Measurements from ENCODE around the gene MRPL41.
"Not testable (repeated sequence)": the region's sequence is repeated elsewhere in the genome, so short reads cannot be mapped to it uniquely, and the experiment has no call there.

MRPL41 gene

GRCh38 chr9:137551264-137552021 is at the start of gene MRPL41:
MRPL41 (plus strand) TSS chr9:137551879; CDS start chr9:137552082, 203 bp downstream.
- peak; percentile 67 to 79 for DNase-seq (ENCODE audit: low read depth in 2 of 2)

GRCh38 chr9:137502008-137502911 is 49.4 kb upstream of the MRPL41 start:
- DNase-seq (ENCODE audit: low read depth in 2 of 2): no peak

DNA sequence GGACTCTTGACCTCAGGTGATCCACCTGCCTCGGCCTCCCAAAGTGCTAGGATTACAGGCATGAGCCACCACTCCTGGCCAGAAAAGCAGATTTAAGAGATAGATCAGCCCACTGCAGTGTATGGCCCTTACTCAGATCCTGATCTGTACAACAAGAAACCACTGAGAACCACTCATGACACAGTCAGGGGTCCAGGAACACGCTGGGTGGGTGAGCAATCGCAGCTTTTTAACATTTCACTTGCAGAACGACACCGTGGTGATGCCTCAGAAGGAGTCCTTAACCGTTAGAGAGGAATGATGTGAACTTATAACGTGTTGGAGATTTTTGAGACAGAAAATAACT is 47.3 kb upstream of the MRPL41 start:
- no peak for DNase-seq (ENCODE audit: low read depth in 2 of 2)

DNA sequence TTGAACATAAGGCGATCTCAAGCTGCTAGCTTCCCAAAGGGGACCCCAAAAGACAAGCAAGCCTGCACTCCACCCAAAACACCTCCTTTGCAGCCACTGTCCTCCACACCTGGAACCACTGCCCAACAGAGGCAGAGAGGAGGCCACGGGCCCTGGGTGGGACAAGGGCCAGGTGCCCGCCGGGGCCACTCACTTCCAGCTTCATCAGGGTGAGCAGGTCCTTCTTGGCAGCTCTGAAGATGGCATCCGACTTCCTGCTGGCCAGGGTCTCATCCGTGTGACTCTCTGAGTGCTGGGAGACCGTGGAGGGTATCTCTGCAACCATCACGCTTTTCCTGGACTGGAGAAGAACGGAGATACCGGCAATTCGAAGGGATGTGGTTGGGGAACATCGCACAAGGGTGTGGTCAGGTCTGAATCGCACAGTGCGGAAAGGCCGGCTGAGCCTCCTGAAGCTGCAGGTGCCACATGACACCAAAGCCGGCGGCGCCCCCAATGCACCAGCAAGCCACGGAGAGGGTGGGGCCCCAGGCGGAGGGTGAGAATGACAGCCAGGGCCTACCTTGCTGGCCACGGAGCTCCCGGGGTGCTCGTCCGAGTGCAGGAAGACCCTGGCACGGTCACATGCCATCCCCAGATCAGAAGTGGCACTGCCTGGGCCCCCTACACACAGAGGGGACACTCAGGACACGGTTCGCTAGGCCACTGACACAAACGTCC is 46.1 kb upstream of the MRPL41 start:
- no peak for DNase-seq (ENCODE audit: low read depth in 2 of 2)

- no peak for DNase-seq (ENCODE audit: low read depth in 2 of 2)
These were observed 45.4 kb upstream of the MRPL41 start for GRCh38 chr9:137506274-137506673.

DNA sequence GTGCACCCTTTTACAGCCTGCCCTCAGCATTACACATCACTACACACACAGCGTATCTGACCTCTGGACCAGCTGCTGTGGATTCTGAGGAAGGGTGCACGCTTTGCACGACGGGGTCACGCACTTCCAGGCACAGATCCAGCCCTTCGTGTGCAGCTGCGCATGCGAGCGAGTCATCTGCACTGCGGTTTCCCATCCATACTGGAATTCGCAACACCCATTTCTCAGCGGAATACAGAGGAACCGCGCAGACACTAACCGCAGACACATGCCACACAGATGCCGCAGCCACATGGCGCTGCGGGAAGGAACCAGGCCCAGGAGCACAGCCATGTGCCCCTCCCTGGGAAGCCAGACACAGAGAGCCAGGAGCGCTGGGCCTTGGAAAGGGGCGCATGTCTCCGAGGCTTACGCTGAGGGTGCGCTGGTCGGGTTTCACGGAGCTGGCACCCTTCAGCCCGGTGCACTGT is 44.9 kb upstream of the MRPL41 start:
- DNase-seq (ENCODE audit: low read depth in 2 of 2): no peak

DNA sequence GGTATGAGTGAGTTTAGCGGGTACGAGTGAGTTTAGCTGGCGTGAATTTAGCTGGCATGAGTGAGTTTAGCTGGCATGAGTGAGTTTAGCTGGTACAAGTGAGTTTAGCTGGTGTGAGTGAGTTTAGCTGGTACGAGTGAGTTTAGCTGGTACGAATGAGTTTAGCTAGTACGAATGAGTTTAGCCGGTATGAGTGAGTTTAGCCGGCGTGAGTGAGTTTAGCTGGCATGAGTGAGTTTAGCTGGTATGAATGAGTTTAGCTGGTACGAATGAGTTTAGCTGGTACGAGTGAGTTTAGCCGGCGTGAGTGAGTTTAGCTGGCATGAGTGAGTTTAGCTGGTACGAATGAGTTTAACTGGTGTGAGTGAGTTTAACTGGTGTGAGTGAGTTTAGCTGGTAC is 42.5 kb upstream of the MRPL41 start:
- DNase-seq (ENCODE audit: low read depth in 2 of 2): no peak

DNA sequence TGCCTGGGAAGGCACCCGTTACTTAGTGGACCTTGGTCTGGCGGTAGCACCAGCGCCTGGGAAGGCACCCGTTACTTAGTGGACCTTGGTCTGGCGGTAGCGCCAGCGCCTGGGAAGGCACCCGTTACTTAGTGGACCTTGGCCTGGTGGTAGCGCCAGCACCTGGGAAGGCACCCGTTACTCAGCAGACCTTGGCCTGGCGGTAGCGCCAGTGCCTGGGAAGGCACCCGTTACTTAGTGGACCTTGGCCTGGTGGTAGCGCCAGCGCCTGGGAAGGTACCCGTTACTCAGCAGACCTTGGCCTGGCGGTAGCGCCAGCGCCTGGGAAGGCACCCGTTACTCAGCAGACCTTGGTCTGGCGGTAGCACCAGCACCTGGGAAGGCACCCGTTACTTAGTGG is 40.6 kb upstream of the MRPL41 start:
- DNase-seq (ENCODE audit: low read depth in 2 of 2): not testable (repeated sequence)

GRCh38 chr9:137511758-137512463 is 39.8 kb upstream of the MRPL41 start:
- DNase-seq (ENCODE audit: low read depth in 2 of 2): no peak

GRCh38 chr9:137513136-137513535 is 38.5 kb upstream of the MRPL41 start:
- not testable (repeated sequence) for DNase-seq (ENCODE audit: low read depth in 2 of 2)

DNA sequence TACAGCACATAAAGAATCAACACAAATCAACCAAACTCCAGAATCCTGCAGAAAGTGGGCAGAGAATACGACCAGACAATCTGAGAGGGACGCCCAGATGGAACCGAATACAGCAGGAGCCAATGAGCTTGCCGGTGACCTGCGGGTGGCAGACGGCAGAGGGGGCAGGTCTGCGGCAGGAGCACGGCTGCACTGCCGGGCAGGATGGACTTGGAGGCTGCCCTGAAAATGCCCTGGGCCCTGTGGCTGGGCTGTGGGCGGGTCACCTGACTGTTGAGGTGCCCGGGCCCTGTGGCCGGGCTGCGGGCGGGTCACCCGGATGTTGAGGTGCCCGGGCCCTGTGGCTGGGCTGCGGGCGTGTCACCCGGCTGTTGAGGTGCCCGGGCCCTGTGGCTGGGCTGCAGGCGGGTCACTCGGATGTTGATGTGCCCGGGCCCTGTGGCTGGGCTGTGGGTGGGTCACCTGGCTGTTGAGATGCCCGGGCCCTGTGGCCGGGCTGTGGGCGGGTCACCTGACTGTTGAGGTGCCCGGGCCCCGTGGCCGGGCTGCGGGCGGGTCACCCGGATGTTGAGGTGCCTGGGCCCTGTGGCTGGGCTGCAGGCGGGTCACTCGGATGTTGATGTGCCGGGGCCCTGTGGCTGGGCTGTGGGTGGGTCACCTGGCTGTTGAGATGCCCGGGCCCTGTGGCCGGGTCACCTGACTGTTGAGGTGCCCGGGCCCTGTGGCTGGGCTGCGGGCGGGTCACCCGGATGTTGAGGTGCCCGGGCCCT is 37.7 kb upstream of the MRPL41 start:
- not testable (repeated sequence) for DNase-seq (ENCODE audit: low read depth in 2 of 2)

GRCh38 chr9:137514691-137515337 is 36.9 kb upstream of the MRPL41 start:
- no peak for DNase-seq (ENCODE audit: low read depth in 2 of 2)

- DNase-seq (ENCODE audit: low read depth in 2 of 2): no peak
These were observed 36.3 kb upstream of the MRPL41 start for GRCh38 chr9:137515338-137515724.

- no peak for DNase-seq (ENCODE audit: low read depth in 2 of 2)
These were observed 35.3 kb upstream of the MRPL41 start for GRCh38 chr9:137516144-137516917.

DNA sequence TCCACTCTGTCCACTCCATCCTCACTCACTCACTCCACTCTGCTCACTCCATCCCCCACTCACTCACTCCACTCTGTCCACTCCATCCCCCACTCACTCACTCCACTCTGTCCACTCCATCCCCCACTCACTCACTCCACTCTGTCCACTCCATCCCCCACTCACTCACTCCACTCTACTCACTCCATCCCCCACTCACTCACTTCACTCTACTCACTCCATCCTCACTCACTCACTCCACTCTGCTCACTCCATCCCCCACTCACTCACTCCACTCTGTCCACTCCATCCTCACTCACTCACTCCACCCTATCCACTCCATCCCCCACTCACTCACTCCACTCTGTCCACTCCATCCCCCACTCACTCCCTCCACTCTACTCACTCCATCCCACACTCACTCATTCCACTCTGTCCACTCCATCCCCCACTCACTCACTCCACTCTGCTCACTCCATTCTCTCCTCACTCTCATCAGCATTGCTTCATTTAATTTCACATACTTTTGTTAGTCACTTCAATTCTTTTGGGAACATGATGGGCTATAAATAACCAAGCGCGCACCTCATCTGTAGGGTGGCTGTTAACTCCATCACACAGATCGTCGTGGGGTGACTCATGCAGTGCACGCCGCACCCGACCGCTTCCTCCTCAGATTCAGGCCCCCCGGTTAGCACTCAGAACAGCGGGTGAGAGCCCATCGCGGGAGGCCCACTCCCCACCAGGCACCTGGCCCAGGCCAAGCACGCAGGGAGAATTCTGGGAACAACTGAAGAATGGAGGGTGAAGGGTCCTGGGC is 32.8 kb upstream of the MRPL41 start:
- not testable (repeated sequence) for DNase-seq (ENCODE audit: low read depth in 2 of 2)

GRCh38 chr9:137519553-137519952 is 32.1 kb upstream of the MRPL41 start:
- DNase-seq (ENCODE audit: low read depth in 2 of 2): no peak

- no peak for DNase-seq (ENCODE audit: low read depth in 2 of 2)
These were observed 30.9 kb upstream of the MRPL41 start for GRCh38 chr9:137520614-137521404.

Data from stimulated activated CD8-positive, alpha-beta memory T cell treated with anti-CD3 and anti-CD28 coated beads, Interleukin-2, amount 100 ng/mL, for 1 hour (primary cell).